Thoracic aorta (tissue), 2 donors: ENCODE data around the gene RFX3. TPM values are rescaled to one million over a fixed set of nuclear protein-coding genes. Genes with fewer than 3 reads are reported as not detected.

Experiments used
- ATAC-seq: fragments of 150-250 bp; one replicate; pipeline ENCODE4 v1.8.0; 2017; ENCODE audit warnings: low read depth; ENCODE audit not compliant: insufficient number of reproducible peaks, low FRiP score
- DNase-seq: peaks from one replicate; pipeline ENCODE4 v3.0.0-alpha.2; 2020; ENCODE audit warnings: low spot score
- H3K27ac ChIP-seq, 2 donors: fragments of 200-600 bp; sonication (generic); 1 replicate in 1 of 2; 2 replicates in 1 of 2; pipeline ENCODE4 v1.5.1; 2016; ENCODE audit warnings: mild to moderate bottlenecking in 2 of 2, moderate library complexity in 2 of 2
- H3K27me3 ChIP-seq: fragments of 200-600 bp; sonication (generic); replicated peaks from 2 replicates; pipeline ENCODE4 v1.6.0; 2016; ENCODE audit warnings: mild to moderate bottlenecking; ENCODE audit not compliant: insufficient read depth
- H3K36me3 ChIP-seq: fragments of 200-600 bp; sonication (generic); one replicate; pipeline ENCODE4 v1.5.1; 2016
- H3K4me1 ChIP-seq, 2 donors: fragments of 200-600 bp; sonication (generic); 1 replicate in 1 of 2; 2 replicates in 1 of 2; pipeline versions ENCODE4 v1.5.1 to v1.6.0; 2016; ENCODE audit warnings: low read depth in 2 of 2, mild to moderate bottlenecking in 1 of 2; ENCODE audit not compliant: control insufficient read depth in 1 of 2
- H3K4me3 ChIP-seq: fragments of 200-600 bp; sonication (generic); 2 replicates; pipeline ENCODE4 v1.5.1; 2016; ENCODE audit warnings: mild to moderate bottlenecking
- H3K9me3 ChIP-seq: fragments of 200-600 bp; sonication (generic); 2 replicates; pipeline ENCODE4 v1.5.1; 2016
- total RNA-seq, 2 donors: library from RNA; depleted of rRNA; stranded (reverse); fragments of >200 nt; gene quantifications; one replicate each; pipeline versions ENCODE4 v1.1.0 to v1.2.3, GENCODE V29; 2016
- TF ChIP-seq, protein P1 (sequence below): fragments of 200-600 bp; sonication (generic); IDR thresholded peaks from one replicate; pipeline ENCODE4 v1.5.1; 2019; ENCODE audit warnings: antibody characterized with exemption

The RFX3 gene
- total RNA-seq, 2 donors from 2014 or later = 2.6 to 15.6 TPM

DNA sequence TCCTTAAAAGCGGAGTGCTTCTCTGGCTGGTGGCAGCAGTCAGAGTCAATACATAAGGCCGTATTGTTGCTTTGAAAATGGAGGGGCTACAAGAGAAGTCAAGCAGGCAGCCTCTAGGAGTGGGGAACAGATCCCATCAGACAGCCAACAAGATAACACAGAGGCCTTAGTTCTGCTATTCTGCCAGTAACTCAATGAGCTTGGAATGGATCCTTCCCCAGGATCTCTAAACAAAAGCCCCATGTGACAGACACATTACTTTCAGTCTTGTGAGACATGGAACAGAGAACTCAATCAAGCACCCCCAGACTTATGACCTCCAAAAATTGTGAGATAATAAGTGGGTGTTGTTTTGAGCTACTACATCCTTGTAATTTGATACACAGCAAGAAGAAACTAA lies 158.6 kb downstream of the RFX3 start:
- Histone ChIP-seq H3K36me3 (no peaks in the 10 kb centered on the region), H3K27me3 (no peaks in the 10 kb centered on the region), H3K4me1 (no peaks in the 10 kb centered on the region), H3K4me3 (no peak overlapping the region), H3K9me3 (no peaks in the 10 kb centered on the region), H3K27ac (no peak overlapping the region)
- no peak for DNase-seq
- ATAC-seq = no peak
- TF ChIP-seq, protein P1, sequence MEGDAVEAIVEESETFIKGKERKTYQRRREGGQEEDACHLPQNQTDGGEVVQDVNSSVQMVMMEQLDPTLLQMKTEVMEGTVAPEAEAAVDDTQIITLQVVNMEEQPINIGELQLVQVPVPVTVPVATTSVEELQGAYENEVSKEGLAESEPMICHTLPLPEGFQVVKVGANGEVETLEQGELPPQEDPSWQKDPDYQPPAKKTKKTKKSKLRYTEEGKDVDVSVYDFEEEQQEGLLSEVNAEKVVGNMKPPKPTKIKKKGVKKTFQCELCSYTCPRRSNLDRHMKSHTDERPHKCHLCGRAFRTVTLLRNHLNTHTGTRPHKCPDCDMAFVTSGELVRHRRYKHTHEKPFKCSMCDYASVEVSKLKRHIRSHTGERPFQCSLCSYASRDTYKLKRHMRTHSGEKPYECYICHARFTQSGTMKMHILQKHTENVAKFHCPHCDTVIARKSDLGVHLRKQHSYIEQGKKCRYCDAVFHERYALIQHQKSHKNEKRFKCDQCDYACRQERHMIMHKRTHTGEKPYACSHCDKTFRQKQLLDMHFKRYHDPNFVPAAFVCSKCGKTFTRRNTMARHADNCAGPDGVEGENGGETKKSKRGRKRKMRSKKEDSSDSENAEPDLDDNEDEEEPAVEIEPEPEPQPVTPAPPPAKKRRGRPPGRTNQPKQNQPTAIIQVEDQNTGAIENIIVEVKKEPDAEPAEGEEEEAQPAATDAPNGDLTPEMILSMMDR = no peak

DNA sequence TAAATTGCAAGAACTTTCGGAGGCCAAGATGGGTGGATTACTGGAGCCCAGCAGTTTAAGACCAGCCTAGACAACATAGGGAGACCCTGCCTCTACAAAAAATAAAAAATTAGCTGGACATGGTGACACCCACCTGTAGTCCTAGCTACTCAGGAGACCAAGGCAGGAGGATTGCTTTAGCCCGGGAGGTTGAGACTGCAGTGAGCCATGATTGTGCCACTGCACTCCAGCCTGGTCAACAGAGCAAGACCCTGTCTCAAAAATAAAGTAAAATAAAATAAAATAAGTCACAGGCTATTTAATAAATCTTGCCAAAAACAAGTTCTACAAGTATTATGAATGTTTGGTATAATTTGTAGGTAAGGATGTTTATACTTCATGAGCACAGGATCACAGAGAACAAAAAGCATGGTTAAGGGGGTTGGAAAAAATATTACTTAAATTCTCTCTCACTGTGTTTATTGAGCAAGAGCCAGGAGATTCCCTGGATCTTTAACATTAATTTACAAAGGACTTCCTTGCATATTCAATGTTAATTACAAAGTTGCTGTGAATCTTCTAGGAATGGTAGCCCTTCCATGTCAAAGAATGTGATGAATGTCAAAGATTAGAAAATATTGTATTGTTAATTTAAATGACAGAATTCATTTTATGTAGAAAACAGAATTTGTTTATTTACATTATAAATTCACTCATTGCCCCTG lies 164.0 kb downstream of the RFX3 start:
- Histone ChIP-seq H3K9me3 (no peaks in the 10 kb centered on the region), H3K27ac (no peak overlapping the region), H3K36me3 (no peaks in the 10 kb centered on the region), H3K4me3 (no peak overlapping the region), H3K4me1 (peaks cover 3 to 12% of the 10 kb centered on the region in 2 donors), H3K27me3 (no peaks in the 10 kb centered on the region)
- ATAC-seq = no peak
- TF ChIP-seq, protein P1 = no peak
- DNase-seq = no peak

DNA sequence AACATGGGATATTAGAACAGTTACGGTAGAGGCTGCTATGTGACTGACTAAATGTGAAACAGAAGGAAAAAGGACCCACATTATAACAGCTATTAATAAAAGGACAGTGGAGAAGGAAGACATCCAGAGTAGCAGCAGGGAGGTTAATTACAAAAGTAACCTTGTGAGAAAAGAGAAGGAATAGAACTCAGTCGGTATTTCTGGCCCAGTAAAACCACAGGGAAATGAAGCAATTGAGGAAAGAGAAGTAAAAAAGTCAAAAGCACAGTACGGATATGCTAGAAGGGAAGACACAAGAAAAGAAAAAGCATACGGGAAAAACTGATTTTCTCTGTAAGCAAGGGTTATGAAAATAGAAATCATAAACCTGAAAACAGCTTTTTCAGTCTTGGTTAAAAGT lies 164.7 kb downstream of the RFX3 start:
- DNase-seq (no peak), ATAC-seq (no peak)
- Histone ChIP-seq H3K4me1 (peaks cover 3 to 12% of the 10 kb centered on the region in 2 donors), H3K4me3 (no peak overlapping the region), H3K9me3 (no peaks in the 10 kb centered on the region), H3K36me3 (no peaks in the 10 kb centered on the region), H3K27ac (no peak overlapping the region), H3K27me3 (no peaks in the 10 kb centered on the region)
- TF ChIP-seq, protein P1 = no peak

DNA sequence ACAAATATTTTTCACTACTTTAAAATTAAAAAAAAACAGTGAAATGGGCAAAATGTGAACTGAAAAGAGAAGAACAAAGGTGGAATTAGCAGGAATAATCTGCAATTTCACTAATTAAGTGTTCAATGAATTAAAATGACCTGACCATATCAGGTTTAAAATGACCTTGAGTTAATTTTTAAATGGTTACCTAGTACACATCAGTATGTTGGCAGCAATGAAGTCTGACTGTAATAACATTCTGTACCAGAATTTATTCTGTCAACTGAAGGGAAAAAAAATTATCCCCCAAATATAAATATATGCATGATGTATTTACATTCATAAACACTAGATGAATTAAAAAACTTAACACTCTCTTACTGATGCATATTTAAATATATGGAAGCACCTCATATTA lies 165.6 kb downstream of the RFX3 start:
- TF ChIP-seq, protein P1 = no peak

DNA sequence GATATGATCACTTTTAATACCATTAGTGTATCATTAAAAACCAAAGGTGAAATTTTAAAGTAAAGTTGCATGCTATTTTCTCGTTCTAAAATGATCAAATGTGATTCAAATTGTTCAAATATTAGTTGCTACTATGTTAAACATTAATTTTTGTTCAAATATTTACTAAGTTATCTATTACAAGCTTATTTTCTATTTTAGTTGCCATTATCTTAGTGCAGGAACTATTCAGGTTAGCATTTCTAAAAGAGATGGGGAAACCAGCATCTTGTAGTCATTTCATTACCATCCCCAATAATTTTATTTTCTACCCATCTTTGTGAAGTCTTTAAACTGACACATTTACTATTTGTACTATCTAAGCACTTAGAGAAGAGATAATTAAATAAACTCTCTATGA lies 166.0 kb downstream of the RFX3 start:
- Histone ChIP-seq H3K36me3 (no peaks in the 10 kb centered on the region), H3K4me1 (peaks cover 3 to 12% of the 10 kb centered on the region in 2 donors), H3K4me3 (no peak overlapping the region), H3K27ac (no peak overlapping the region), H3K9me3 (no peaks in the 10 kb centered on the region), H3K27me3 (no peaks in the 10 kb centered on the region)
- TF ChIP-seq, protein P1 = no peak
- DNase-seq (no peak), ATAC-seq (no peak)

More for the DNA sequence above, 165.6 kb downstream of the RFX3 start:
- ATAC-seq = no peak
- no peaks in the 10 kb centered on the region for H3K36me3 ChIP-seq
- H3K4me3 ChIP-seq = no peak overlapping the region
- no peak overlapping the region for H3K27ac ChIP-seq
- no peaks in the 10 kb centered on the region for H3K27me3 ChIP-seq
- H3K4me1 ChIP-seq = peaks cover 3 to 12% of the 10 kb centered on the region in 2 donors
- no peak for DNase-seq
- no peaks in the 10 kb centered on the region for H3K9me3 ChIP-seq
